ENCODE measurements around the gene WDR70.

DNA sequence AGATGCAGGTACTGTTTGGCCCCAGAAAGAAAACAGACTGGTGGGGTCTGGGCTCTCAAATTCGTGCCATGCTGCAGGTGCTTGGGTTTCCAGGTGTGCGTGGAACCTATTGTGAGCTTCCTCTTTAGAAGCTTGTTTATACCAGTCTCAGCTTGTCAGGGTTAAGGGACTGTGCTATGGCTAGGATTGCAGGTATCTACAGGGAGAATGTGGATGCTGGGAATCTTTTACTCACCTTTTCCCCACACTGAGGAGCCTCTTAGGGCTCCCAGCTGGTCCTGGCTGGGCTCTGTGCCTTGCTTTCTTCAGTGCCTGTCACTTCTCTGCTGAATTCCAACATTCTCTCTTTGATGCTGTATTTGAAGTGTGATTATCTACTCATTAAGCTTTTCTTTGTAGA, 111.8 kb downstream of the WDR70 start:
- TF ChIP-seq SMC3 (IDR thresholded peaks at IDR 0.05; ENCODE audit: low read depth, low read length) (no peak), FOSL2 (IDR thresholded peaks at IDR 0.05; ENCODE audit: borderline replicate concordance, low read depth) (no peak)
- TF ChIP-seq, protein P1, sequence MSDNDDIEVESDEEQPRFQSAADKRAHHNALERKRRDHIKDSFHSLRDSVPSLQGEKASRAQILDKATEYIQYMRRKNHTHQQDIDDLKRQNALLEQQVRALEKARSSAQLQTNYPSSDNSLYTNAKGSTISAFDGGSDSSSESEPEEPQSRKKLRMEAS (IDR thresholded peaks at IDR 0.05; ENCODE audit: low read depth) = no peak
